Ureter (tissue), 1 donor: Measurements from ENCODE around the gene NT5DC2. TPM values are rescaled to one million over a fixed set of nuclear protein-coding genes. Genes with fewer than 3 reads are reported as not detected.
"Not testable (repeated sequence)": the region's sequence is repeated elsewhere in the genome, so short reads cannot be mapped to it uniquely, and the experiment has no call there.

Experiments
- DNase-seq: peaks from one replicate; pipeline ENCODE4 v3.0.0-alpha.2; 2020; ENCODE audit warnings: low spot score
- total RNA-seq: library from RNA; stranded (reverse); gene quantifications from one replicate; pipeline ENCODE4 v1.2.4, GENCODE V29; 2023
- donor health status: DM: yes; HTN: yes; CAD: no.

NT5DC2 gene
- total RNA-seq, 1 donor from 2014 or later = 54.9 TPM

GRCh38 chr3:52537165-52537620 is 3.5 kb upstream of the NT5DC2 start:
- DNase-seq = no peak

DNA sequence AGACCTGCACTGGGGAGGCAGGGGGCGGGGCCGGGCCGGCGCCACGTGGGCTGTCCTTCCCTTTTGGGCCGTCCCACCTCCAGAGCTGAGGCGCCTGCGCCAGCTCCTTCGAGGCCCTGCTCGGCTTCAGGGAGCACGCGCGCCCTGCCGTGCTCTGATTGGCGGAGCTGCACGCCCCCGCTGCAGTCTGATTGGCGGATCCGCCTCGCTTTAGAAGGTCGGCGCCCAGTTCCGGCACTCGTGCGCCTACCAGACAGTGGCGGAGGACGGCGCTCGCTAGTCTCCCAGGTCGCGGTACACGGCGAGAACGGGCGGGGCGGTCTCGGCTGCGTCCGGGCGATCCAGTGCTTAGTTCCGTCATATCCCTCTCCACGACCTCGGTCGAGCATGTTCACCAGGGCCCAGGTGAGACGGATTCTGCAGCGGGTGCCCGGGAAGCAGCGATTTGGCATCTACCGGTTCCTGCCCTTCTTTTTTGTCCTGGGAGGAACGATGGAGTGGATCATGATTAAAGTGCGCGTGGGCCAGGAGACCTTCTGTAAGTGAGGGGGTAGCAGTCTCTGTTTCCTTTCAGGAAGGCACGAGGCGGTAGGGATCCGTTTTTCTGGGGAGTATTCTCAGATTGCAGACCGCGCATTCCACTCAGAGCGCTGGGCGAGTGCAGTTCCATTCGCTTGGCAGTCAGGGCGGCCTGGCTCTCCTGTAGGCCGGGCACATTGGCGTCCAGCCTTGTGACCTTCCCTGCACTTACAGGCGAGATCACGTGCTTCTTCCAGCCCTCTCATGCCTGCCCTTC is 2.9 kb upstream of the NT5DC2 start, which contains the start of gene UQCC5:
UQCC5 (plus strand) TSS at position 237 of the 796 bp plus-strand sequence; CDS start at position 388, 151 bp downstream.
- peak; percentile 98 for DNase-seq

GRCh38 chr3:52536112-52536368 is 2.4 kb upstream of the NT5DC2 start:
- no peak for DNase-seq

- peak; percentile 42 for DNase-seq
Measured at GRCh38 chr3:52535411-52536111, 1.9 kb upstream of the NT5DC2 start.

GRCh38 chr3:52534281-52535183 is 875 bp upstream of the NT5DC2 start:
- peak; percentile 54 for DNase-seq

GRCh38 chr3:52532838-52533622 is 627 bp downstream of the NT5DC2 start:
- DNase-seq = peak; percentile 59

DNA sequence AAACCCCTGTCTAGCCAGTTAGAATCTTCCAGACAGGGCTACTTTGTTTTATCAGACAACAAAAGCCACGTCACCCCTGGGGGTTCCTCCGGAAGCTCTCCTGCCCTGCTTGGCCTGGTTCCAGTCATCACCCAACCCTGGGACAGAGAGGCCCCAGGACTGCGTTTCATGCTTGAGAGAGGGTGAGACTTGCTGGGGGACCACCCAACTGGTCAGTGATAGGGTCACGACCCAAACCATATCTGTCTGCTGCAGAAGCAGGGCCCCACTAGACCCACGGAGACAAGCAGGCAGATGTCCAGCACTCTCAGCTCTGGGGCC is 1.2 kb downstream of the NT5DC2 start:
- peak; percentile 62 for DNase-seq

DNA sequence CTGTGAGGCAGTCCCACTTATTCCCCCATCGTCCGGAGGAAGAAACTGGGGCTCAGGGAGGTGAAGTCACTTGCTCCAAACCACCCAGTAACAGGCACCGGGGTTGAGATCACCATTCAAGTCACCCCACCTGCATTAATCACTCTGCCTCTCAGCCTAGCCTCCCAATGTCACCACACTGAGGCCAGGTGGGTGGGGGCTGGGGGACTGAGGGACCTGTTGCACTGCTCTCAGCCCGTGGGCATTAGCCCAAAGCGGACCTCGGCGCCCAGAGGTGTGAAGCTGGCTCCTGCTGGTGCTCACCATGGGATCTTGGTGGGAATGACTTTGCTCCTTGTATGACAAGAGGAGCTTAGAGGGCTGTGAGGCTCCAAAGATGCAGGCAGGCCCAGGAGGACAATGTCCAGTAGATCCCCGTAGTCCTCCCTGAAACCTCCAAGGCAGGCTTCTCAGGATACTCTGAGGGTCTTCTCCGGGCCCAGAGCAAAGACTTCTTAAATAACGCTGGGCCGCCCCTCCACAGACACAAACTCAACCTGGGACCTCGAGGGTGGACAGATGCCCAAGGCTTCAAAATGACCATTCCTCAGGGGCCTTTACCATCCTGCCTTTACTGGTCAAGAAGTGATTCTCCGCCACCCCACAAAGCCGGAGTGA is 1.7 kb downstream of the NT5DC2 start:
- peak; percentile 42 for DNase-seq

DNA sequence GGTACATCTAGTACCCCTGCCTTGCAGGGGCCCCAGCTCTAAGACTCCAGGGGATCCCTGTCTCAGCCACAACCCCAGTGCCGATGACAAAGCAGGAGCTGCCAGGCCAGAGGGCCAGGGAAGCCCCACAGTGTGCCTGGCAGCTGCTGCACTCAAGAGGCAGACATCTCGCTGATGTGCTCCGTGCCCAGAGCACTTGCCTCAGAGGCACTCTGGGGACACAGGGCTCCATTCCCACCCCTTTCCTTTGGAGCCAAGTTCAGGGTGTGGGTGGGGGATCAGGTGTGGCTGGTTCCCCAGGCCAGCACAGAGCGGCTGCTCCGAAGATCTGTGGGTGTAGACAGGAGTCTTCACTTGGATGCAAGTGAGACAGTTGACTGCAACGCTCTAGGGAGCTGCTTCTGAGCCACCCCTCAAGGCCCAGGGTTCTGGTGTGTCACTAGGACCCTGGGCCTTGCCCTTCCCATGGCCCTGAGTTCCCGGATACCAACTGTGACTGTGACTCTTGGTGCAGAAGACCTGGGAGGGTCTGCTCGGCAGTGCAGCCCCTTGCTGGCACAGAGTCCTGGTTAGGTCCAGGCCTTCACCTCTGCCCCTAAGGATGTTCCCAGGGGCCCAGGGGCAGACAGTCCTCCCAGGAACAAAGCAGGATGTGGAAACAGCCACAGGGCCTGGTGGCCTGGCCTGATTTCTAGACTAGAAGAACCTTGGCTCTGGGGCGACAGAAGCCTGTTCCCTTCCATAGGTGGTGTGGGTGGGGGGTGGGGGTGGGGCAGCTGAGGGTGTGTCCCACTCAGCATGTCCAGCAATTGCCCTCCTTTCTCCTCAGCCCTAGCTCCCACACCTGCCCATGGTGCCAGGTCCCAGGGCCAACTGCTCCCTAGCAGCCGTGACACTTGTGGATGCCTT is 2.5 kb downstream of the NT5DC2 start:
- DNase-seq = peak; percentile 39

- peak; percentile 77 for DNase-seq
Measured at GRCh38 chr3:52529376-52530333, 4.0 kb downstream of the NT5DC2 start.

DNA sequence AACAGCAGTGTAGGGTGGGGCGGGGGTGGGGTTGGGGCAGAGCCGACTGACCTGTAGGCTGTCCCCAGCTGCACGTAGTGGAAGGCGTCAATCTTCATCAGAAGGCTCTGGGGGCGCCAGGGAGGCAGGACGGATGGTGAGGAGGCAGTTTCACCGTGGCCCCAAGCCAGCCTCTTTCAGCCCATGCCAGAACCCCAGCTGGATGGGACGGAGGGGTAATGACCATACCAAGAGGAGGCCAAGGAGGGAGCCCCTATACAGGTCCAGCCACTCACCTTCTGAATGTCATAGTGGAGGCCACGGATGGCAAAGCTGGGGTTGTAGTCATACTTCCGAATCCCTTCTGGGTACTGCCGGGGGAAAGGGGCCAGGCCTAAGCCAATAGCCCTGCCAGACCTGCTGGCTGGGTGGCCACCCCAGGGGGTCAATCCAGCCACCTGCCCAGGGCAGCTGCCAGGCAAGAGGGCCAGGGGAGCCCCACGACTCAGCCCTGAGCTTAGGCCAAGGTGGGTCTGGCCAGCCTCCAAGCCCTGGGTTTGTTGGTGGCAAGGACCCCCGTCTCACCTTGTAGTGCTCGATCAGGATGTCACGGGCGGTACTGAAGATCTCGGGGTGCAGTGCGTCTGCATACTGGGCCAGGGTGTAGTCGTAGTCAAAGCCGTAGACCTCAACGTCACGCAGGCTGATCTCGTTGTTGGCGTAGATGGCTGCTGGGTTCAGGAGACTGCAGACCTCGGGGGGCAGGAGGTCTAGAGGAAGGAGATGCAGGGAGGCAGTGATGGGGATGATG is 4.9 kb downstream of the NT5DC2 start:
- DNase-seq = no peak

DNA sequence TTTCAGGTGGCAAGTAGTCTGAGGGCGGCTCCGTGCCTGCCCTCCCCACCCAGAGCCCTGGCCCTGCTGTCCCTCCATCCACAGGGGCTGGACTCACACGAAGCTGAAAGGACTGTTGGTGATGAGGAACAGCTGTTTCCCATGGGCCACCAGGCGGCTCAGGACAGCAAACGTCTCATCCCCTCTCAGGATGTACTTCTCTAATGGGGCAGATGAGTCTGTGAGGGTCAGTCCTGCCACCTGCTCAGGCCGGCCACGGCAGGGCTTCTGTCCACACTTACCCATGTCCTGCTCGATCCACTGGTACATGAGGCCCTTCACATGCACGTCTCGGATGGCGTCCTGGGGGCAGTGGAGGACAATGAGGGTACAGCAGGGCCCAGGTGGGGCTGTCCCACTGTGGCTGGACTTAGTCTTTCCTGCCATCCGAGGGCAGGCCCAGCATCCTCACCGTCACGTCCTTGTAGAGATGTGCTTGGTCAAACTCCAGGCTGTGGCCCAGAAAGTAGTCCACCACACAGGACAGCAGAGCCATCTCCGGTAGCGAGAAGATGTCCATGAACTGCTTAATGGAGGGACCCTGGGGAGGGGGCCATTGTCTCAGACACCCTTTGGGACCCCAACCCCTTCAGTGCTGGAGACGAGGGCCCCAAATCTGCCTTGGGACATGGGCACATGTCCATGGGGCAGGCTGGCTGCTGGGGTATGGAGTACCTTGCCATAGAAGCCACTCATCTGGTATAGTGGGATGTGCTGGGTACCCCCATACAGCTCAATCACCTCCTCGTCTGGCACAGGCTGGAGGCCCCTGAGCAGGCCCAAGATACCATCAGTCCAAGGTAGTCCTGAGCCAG is 5.7 kb downstream of the NT5DC2 start:
- no peak for DNase-seq

DNA sequence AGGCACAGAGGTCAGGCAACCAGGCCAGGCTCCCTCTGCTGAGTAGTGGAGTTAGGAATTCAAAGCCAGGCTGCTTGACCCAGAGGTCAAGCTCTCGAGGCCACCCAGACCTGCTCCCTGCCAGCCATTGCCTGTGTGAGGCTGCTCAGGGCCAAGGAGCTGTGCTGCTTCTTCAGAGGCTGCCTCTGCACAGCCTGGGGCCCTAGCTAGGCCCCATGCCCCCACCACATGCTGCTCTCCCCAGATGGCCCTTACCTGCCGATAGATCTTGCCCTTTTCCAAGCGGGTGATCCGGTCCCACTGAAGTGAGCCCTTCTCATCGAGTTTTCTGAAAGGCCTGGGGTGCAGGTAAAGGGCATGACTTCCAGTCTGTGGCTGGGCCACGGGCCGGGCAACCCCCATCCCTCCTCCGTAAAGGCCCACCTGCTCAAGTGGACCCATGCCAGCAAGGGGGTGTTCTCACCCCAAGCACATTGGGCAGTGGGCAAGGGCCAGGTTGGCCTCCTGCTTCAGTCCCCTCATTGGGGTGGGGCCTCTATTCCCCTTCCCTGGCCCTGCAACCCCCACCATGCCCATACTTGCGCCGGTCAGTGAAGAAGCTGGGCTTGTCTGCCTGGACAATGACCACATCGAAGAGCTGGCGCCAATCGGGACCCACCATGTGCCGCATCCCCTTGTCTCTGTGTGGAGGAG is 6.5 kb downstream of the NT5DC2 start:
- no peak for DNase-seq

- not testable (repeated sequence) for DNase-seq
Measured at GRCh38 chr3:52526671-52527038, 7.0 kb downstream of the NT5DC2 start.

GRCh38 chr3:52525680-52526561 is 7.7 kb downstream of the NT5DC2 start:
- no peak for DNase-seq
